Eye (tissue), 1 donor: ENCODE data around the gene AKAP12.

ENCODE experiments used
- DNase-seq: peaks from one replicate; pipeline ENCODE4 v3.0.0-alpha.2; 2015

The AKAP12 gene

GRCh38 chr6:151236668-151237401 is 2.9 kb upstream of the AKAP12 start:
- DNase-seq: no peak

- DNase-seq: peak; percentile 96
Observed at GRCh38 chr6:151240036-151240685, 394 bp downstream of the AKAP12 start.

DNA sequence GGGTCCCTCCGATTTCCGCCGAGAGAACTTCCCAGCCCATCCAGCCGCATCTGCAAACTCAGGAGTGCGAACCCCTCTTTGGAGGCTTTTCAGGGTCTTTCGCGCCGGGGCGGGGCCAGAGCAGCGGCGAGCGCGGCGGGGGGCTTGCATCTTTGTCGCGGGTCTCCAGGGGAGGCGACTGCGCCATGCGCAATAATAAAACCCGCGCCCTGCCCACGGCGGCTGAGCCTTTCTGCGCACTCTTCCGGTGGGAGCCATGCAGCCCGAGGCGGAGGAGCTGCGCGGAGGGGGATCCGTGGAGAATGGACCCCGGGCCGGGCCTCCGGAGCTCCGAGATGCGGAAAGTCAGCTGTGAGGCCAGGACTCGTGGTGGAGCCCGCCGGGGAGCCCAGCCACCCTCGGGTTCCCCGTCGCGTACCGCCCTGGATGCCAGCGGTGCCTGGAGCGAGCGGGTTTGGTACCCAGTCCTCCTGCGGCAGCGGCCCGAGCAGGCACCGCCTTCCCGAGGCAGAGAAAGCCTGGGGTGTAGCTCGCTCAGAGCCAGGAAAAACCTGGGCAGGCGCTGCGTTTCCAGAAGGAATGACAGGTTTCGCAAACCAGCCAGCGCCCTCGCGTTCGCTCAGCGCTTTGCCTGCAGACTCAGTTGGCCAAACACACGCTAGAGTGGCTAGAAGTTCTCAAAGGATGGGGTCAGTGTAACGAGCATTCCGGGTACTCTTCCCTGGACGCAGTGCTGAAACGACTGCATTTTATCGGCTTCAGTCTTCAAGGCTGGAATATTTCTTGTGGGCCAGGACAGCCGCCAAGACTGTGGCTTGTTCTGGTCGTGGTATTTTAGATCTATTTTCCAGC is 1.2 kb downstream of the AKAP12 start:
- DNase-seq: peak; percentile 87

DNA sequence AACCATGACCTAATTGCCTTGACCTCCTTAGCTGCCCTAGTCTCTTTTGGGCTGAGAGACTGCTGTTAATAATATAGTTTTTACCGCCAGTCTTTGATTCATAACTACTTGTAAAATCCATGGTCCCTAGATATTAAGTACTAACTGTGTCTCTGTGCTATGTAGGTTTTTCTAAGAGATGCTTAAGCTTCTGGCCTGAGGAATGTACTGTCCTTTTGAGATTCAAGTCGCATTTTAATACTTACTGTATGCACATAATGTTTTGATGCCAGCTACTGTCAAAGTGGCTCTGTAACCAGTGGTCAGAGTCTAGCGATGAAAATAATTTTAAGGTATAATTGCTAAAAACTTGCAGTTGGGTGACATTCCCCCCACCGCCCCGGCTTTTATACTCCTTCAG is 2.1 kb downstream of the AKAP12 start:
- no peak for DNase-seq

DNA sequence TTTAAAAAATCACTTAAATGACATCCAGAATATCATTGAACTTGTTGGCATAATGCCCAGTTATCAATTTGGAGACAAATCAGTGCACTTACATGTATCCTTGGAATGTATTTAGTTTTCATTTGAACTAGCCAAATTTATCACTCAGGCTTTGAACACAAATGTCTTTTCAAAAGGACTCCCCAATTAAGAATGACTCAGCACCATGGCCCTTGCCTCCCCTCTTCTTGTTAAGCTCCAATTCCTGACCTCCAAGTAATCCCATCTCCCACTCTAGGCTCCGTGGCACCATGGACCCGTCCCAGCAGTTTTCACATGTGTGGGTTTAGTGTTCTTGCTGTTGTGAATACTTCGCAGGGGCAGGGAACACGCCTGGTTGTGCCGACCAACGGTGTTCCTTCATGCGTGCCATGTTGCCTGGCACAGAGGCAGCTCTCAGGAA is 2.7 kb downstream of the AKAP12 start:
- peak; percentile 52 for DNase-seq

- DNase-seq: no peak
Observed at GRCh38 chr6:151243481-151243880, 3.7 kb downstream of the AKAP12 start.

DNA sequence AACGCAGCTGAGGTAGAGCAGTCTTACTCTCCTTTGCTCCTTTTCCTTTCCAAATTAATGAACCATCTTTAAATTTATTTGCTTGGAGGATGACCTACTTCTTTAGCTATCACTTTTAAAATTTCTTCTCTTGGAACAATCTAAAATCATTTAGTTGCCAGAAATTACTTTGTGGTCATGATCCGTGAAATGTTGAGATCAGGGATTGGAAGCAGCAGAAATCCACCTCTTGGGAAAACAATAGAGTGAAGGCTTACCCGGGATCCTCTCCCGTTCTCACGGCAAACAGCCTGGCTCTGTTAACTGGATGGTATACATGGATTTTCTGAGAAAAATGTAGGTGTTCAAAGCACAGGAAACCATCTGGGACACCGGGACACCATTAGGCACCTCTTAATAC is 7.7 kb downstream of the AKAP12 start:
- DNase-seq: peak; percentile 33

DNA sequence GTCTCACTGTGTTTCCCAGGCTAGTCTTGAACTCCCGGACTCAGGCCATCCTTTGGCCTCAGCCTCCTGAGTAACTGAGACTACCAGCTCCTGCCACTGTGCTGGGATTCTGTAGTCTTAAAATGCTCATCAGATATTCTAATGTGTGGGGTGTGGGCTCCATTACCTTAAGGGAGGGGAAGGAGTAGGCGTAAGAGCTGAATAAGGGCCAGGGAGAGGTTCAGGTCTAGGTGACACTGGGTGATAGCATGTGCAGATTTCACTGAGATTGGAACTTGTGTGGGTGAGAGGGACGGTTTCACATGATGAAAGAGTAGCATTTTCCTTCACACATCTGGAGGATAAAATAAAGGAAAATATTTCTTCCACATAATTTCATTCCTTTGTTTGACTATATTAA is 8.5 kb downstream of the AKAP12 start:
- no peak for DNase-seq

DNA sequence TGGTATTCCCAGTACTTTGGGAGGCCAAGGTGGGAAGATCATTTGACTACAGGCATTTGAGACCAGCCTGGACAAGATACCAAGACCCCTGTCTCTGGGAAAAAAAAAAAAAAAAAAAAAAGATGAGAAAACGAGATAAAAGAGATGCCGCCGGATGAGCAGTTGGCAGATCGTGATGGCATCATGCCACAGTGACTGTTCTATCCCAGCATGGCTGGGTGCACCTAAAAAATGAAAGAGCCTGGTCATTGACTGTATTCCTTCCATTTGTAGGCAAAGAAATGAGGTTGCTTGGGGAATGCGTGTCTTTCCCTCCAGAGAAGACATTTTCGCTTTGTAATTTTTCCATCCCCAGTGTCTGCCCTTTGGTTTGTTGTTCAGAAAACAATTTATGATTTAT is 12.9 kb downstream of the AKAP12 start:
- no peak for DNase-seq

DNA sequence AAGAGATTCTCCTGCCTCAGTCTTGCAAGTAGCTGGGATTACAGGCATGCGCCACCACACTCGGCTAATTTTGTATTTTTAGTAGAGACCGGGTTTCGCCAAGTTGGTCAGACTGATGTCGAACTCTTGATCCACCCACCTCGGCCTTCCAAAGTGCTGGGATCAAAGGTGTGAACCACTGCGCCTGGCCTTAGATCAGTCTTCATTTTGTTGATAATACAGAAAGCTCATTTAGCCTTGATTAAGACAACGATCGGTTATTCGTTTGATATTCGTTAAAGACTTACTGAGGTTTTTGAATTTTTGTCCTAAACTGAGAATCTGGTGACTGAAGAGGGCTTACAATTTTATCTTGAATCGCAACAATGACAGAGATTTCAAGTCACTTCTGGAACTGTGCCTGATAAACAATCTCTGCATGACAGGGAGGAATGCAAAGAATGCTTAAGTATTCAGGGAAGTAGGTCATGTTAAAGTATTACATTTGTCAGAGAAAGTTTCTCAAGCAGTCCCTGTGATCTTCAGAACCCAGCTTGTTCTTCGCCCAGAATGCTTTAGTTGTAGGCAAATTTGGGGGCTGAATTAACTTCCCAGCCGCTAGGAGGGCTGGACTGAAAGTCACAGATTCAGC is 14.8 kb downstream of the AKAP12 start:
- peak; percentile 68 for DNase-seq

DNA sequence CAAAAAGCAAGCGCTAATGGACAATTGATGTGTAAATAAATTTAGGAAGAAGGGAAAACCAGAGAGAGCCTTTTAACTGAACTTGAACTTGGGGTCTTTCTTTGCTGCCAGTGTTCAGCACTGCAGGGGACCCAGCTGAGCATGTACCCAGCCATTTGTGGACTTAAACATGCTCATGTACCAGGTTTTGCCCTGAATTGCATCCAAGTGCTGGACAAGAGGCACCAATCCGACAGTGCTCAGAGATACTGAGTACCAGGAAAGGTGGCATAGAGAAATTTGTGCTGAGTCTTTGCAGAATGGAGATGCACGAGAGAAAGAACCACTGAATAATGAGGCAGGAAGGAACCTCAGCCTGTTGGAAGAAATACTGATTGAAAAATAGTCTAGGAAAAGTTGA is 16.0 kb downstream of the AKAP12 start:
- DNase-seq: no peak

GRCh38 chr6:151257985-151258445 is 18.2 kb downstream of the AKAP12 start:
- peak; percentile 34 for DNase-seq

GRCh38 chr6:151260205-151260604 is 20.4 kb downstream of the AKAP12 start:
- DNase-seq: no peak

DNA sequence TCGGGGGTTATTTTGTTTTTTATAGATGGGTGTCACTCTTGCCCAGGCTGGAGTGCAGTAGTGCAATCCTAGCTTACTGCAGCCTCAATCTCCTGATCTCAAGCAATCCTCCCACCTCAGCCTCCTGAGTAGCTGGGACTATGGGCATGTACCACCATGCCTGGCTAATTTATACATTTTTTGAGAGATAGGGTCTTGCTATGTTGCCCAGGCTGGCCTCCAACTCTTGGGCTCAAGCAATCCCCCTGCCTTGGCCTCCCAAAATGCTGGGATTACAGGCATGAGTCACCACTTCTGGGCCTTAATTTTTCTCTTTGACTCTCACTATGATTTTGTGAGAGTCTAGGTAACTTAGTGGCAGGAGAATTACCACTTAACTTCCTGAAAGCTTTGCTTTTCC is 23.3 kb downstream of the AKAP12 start:
- DNase-seq: no peak

DNA sequence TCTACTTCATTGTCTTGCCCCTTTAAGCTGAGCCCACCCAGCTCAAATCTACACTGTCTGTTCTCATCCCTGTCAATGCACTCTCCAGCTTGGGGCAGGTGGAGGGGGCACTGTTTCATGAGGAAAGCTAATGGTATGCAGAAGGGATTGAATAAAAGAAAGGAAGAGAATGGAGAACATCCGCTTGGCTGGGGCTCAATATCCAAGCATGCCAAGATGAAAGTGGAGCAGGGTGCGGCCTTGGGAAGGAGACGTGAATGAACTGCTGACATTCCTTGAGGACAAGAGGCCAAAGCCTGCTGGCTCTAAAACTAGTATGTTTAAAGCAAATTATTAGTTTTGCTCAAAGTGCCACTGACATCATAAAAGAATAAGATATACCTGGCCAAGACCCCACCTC is 24.2 kb downstream of the AKAP12 start:
- DNase-seq: no peak

DNA sequence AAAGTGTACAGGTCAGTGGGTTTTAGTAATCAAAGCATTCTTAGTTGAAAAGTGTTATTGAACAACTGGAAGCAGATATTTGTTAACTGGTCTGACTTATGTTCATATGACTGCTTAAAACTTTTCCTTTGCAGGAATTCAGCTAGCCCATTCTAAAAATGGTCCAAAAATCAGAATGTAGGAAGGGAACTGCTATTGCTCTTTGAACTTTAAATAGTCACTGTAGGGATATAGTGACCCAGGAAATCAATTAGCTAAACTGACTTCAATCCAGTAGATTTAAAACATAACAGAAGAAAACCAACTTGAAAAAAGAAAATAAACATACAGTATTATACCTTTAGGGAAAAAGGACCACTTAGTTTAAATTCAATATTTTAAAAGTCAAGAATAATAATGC is 25.5 kb downstream of the AKAP12 start:
- no peak for DNase-seq

GRCh38 chr6:151269321-151269995 is 29.7 kb downstream of the AKAP12 start:
- peak; percentile 52 for DNase-seq

- no peak for DNase-seq
Observed at GRCh38 chr6:151275121-151275520, 35.4 kb downstream of the AKAP12 start.

GRCh38 chr6:151275566-151275965 is 35.8 kb downstream of the AKAP12 start:
- no peak for DNase-seq

- DNase-seq: peak; percentile 57
Observed at GRCh38 chr6:151276112-151276740, 36.5 kb downstream of the AKAP12 start.

DNA sequence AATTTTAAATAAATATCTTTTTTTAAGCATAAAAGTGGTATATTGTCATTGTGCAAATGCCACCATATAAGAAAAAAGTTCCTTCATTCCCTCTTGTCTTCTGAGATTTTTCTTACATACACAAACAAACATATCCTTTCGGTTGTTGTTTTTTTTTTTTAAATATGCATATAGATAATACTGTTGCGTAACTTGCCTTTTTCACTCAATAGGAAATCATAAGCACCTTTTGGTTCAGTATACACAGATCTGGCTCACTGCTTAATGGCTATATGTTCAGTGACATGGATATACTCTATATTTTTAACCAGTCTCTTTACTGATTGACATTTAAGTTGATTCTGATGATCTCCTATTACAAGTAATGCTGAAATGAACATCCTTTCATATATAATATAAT is 40.1 kb downstream of the AKAP12 start:
- DNase-seq: no peak

- no peak for DNase-seq
Observed at GRCh38 chr6:151280859-151281258, 41.1 kb downstream of the AKAP12 start.
